Muscle of back (tissue), 11 donors: ENCODE measurements around the gene KLC1. TPM values are rescaled to one million over a fixed set of nuclear protein-coding genes. Genes with fewer than 3 reads are reported as not detected.

Experiments
- DNase-seq, 3 donors: peaks; one replicate each; pipeline versions ENCODE4 v3.0.0 to v3.0.0-alpha.2; 2013
- polyA plus RNA-seq, 10 donors: library from polyadenylated mRNA; unstranded; fragments of 120-200 nt; gene quantifications; one replicate each; pipeline ENCODE4 v1.2.1, GENCODE V29; 2013; ENCODE audit not compliant: insufficient read length in 10 of 10

KLC1 gene
- polyA plus RNA-seq, 10 donors, result 74.7 to 131 (median 91.9) TPM

DNA sequence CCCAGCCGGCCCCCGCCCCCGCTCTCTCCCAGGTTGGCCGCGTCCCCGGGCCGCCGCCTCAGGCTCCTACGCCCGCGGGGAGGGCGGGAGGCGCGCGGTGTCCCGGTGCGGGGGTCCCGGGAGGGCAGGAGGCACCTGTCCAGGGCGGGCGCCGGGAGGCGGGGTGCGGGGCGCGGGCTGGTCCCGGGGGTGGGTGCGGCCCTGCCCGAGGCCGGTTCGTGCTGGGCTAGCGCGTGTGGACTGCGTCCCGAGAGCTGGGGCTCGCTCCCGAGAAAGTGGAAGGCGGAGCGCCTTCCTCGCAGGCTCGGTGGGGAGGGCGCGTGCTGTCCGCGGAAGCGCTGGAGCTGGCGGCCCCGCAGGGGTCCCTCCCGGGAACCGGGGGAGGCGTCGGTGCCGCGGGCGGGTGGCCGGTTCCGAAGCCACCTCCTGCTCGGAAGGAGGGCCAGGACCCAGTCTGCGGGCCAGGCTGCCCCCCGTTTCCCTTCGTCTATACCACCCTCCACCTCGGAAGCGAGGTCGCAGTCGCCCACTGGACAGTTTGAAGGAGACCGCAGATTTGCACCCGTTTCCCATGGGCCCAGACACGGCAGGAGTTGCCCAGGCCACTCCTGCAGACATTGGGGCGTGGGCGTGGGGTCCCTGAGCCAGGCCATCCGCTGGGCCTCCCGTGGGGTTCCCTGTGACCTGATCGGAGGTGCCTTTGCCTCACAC lies 87.2 kb downstream of the KLC1 start:
- peak in 1 of 3 donors; percentile 61 for DNase-seq

DNA sequence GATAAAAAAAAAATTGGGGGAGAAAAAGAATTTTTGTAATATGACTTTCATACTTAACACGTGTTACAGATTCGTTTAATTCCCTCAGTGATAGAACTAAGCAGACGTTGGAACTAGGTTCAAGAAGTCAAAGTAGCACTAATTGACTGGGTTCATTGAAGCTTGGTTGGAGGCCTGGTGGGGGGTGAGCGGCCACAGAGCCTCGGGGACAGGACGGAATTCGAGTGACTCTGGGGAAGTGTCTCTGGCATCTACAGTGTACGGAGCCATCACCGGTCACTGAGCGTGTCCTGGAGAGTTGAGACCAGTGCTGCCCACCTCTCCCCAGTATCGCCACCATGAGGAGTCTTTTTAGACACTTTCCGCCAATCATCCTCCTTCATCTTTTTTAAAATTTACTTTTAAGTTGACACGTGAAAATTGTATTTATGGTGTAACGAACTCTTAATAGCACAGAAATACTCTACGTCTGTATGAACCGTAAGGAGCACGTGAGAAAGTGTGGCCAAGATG lies 87.9 kb downstream of the KLC1 start:
- DNase-seq, result no peak

- DNase-seq, result peak in 2 of 3 donors; percentile 65 to 69
Observed at GRCh38 chr14:103718572-103718971, 89.6 kb downstream of the KLC1 start.

- DNase-seq, result no peak
Observed at GRCh38 chr14:103719751-103720150, 90.7 kb downstream of the KLC1 start.

DNA sequence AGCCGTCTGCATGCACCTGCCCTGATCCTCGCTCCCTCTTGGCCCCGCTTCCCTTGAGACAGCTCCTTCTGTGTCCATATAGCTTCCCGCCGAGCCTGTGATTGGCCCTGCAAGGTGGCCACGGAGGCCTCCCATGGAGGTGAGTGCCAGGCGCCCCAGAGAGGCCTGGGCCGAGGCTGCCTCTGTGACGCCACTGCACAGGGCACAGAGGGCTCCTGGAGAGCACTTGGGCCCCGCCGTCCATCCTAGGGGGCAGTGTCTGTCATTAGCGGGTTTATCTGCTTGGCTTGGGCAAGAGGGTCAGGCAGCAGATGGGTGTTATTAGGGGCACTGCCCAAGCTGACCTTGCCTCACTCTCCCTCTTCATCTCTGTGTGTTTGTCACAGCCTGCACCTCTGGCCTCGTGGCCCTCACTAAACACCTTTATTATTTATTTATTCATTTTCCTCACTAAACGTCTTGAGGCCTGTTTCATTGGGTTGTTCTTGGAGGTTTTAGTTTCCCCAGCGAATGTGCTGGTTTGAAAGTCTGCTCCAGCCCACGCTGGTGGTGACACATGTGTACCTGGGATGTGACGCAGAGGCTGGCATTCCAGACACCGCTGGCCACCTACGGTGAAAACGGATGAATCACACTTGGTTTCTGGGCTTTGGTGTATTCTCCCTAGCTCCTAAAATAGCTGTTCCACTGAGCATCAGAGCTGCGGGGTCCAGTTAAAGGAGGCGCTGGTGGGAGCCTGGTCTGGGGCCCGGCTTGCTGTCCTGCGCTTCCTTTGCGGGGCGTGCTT lies 92.5 kb downstream of the KLC1 start:
- no peak for DNase-seq

GRCh38 chr14:103723748-103724081 lies 94.7 kb downstream of the KLC1 start:
- no peak for DNase-seq

GRCh38 chr14:103724116-103724515 lies 95.1 kb downstream of the KLC1 start:
- DNase-seq, result peak in 1 of 3 donors; percentile 61

- no peak for DNase-seq
Observed at GRCh38 chr14:103725001-103725682, 96.1 kb downstream of the KLC1 start.

DNA sequence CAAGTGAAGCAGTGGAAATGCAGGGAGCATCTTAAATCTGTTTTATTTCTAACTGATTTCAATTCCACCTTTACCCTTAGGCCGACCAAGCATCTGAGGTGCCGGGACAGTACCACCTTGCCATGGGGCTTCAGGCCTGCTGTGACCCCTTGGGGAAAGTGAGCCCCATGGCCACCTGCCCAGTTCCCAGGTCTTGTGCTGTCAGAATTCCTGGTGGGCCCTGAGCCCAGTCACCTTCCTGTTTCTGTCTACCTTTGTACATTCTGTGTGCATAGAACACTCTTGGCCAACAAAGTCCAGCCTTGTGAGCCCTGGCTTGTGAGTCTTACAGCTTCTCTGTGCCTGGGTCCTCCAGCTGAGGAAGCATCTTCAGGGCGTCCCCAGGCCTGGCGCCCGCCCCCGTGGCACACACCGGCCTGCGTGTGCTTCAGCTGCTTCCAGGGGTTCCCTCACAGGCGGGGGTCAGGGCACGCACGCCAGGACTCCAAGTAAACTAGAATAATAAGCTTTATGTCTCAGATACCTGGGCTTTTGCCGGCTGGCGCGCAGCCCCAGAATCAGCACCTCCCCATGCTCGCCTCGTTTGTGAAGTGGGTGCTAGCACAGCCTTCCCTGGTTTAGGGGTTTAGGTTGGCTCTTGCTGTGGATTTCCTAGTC lies 96.9 kb downstream of the KLC1 start:
- DNase-seq, result no peak

GRCh38 chr14:103726474-103726873 lies 97.5 kb downstream of the KLC1 start:
- DNase-seq, result no peak

DNA sequence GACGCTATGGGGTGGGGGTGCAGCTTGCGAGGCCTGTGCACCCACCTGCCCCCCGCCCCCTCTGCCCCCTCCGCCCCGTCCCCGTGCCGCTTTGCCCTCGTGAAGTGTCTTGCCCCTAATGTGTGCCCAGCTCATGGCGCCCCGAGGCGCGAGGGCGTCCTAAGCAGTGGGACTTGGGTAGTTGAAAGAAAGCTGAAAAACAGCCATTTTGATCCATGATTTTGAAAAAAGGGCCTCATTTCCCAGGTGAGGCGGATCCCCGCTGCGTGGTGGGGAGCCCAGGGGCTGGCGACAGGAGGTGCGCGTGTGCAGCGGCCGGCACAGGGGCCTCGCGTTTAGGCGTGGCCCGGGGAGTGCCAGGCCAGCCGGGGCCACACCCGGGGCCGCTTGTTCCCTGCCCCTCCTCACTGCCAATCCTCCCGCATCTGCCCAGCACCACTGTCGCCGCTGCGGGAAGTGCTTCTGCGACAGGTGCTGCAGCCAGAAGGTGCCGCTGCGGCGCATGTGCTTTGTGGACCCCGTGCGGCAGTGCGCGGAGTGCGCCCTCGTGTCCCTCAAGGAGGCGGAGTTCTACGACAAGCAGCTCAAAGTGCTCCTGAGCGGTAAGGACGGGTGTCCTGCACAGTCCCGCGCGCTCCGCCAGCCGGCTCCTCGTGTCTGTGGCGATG lies 98.4 kb downstream of the KLC1 start:
- DNase-seq, result no peak

DNA sequence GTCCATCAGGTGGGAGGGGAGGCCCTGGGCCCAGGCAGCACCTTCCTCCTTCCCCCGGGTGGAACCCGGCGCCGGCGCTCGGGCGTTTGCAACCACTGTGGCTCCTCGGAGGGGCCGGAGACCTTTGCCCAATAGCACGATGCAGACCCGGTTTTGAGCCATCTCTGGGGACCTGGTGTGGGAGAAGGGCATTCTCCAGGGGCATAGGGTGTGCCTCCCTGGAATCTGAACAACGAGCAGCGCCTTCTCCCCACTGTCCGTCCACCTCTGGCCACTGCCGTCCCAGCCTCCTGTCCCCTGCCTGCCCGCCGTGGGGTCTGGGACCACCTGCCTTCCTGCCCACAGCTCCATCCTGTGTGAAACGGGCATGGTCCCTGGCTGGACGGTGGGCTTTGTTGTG lies 99.1 kb downstream of the KLC1 start:
- DNase-seq, result no peak

GRCh38 chr14:103728721-103729120 lies 99.7 kb downstream of the KLC1 start:
- DNase-seq, result no peak

- DNase-seq, result no peak
Observed at GRCh38 chr14:103729496-103730448, 100.8 kb downstream of the KLC1 start.

DNA sequence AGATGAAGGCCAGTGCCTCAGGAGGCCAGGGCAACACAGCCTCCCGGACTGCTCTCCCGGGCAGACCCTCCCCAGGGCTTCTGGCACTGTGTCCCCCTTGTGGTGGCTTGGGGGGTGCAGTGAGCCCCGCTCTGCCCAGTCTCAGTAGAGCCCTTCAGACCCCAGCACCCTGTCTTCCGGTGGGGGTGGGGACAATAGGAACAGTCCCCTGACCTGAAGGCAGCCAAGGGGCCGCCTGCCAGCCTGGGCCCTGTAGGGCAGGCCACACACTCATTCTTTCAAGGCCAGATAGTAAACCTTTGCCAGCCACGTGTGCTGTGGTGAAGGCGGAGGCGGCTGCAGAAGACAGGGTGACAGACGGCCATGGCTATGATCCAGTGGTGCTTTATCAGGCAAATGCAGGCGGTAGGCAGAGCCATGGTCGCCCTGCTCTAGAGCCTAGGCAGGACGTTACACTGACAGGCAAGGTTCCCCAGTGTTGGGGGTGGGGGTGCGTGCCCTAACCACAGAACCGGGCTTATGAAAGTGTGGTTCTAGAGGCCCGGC lies 101.6 kb downstream of the KLC1 start:
- DNase-seq, result no peak

- no peak for DNase-seq
Observed at GRCh38 chr14:103731481-103731880, 102.5 kb downstream of the KLC1 start.

DNA sequence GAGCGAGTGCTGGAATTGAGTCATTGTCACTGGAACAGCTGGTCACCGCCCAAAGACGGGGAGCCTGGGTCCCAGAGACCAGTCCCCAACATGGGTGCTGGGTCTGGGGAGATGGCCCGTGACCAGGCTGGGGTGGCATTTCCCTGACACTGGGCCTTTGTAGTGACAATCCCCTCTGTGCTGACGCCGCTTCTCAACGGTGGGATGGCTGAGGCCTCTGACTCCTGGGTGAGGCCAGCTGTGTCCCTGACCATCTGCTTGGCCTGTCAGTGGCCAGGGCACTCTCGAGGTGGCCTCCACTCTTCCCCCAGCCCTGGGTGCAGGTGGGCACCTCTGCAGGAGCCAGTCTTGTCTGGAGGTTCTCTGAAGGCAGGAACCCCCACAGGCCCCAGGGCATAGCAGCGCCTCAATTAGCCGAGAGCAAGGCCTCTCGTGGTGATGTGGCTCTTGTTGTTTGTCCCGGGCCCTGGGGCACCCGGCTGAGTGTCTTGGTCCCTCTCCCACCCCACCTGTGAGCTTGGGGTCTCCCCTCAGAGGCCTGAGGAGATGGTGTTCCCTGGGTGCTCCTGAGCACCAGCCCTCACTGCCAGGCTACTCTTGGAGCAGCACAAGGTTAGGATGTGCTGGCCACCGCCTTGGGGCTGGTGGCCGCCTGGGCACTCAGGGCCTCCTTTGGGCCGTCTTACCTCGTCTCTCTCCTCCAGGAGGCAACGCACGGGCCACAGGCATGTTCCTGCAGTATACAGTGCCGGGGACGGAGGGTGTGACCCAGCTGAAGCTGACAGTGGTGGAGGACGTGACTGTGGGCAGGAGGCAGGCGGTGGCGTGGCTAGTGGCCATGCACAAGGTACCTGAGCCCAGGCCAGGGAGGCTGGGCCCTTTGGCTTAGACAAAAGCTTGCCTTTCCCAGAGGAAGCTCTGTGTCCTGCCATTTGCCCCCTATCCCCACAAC lies 103.2 kb downstream of the KLC1 start:
- DNase-seq, result no peak

GRCh38 chr14:103732868-103733620 lies 104.0 kb downstream of the KLC1 start:
- DNase-seq, result no peak
